IMR-90 (cell line): ENCODE data around the gene IGF2. TPM values are rescaled to one million over a fixed set of nuclear protein-coding genes. Genes with fewer than 3 reads are reported as not detected.

Experiments used
- ATAC-seq: fragments of 200-7000 bp; cut with Tn5 transposase; 2 replicates; pipeline ENCODE4 v1.9.1; 2020; ENCODE audit warnings: low read depth, mild to moderate bottlenecking, moderate library complexity
- BruUV-seq: library from RNA; stranded (reverse); fragments of 400-500 nt; replicated peaks from 2 replicates; lab custom pipeline; 2021; lab: Mats Ljungman, UMichigan
- CTCF ChIA-PET: fragments of 300-600 bp; formaldehyde crosslinking; extraction: SDS; loops from one replicate; lab custom pipeline; 2021; ENCODE audit warnings: antibody characterized with exemption; lab: Yijun Ruan, JAX
- POLR2A ChIA-PET: fragments of 300-600 bp; sonication (Branson Sonifier 250); formaldehyde crosslinking; loops from one replicate; lab custom pipeline; 2022; ENCODE audit warnings: antibody characterized with exemption; ENCODE audit not compliant: unreplicated experiment; lab: Charles Lee
- DNase-seq: peaks from one replicate; pipeline ENCODE4 v3.0.0; 2013
- H2AFZ ChIP-seq: replicated peaks from 2 replicates; pipeline ENCODE3; 2013; ENCODE audit warnings: low read length, mild to moderate bottlenecking; ENCODE audit not compliant: poor library complexity
- H2AK5ac ChIP-seq: 2 replicates; pipeline ENCODE4 v1.6.1; 2013; ENCODE audit warnings: low read depth, low read length, inconsistent platforms
- H2AK9ac ChIP-seq: replicated peaks from 2 replicates; pipeline ENCODE3; 2013; ENCODE audit warnings: mild to moderate bottlenecking, low read depth, low read length, moderate library complexity; ENCODE audit not compliant: poor library complexity
- H2BK120ac ChIP-seq: 2 replicates; pipeline ENCODE4 v1.6.1; 2013; ENCODE audit warnings: low read depth, low read length, inconsistent platforms
- H2BK15ac ChIP-seq: 3 replicates; pipeline ENCODE4 v1.6.1; 2013; ENCODE audit warnings: low read depth, low read length, inconsistent platforms
- H2BK20ac ChIP-seq: 2 replicates; pipeline ENCODE4 v1.6.1; 2013; ENCODE audit warnings: low read depth, mild to moderate bottlenecking, inconsistent platforms, low read length, moderate library complexity
- H2BK5ac ChIP-seq: 2 replicates; pipeline ENCODE4 v1.6.1; 2013; ENCODE audit warnings: mild to moderate bottlenecking, low read depth, low read length, inconsistent platforms; ENCODE audit not compliant: poor library complexity, severe bottlenecking
- H3K14ac ChIP-seq: replicated peaks from 2 replicates; pipeline ENCODE4 v1.6.1; 2013; ENCODE audit warnings: low read depth, low read length, inconsistent platforms
- H3K18ac ChIP-seq: 2 replicates; pipeline ENCODE4 v1.6.1; 2013; ENCODE audit warnings: low read depth, low read length, control low read depth
- H3K23ac ChIP-seq: 2 replicates; pipeline ENCODE4 v1.6.1; 2013; ENCODE audit warnings: low read depth, low read length, inconsistent platforms
- H3K27ac ChIP-seq: 2 replicates; pipeline ENCODE4 v1.5.1; 2013; ENCODE audit warnings: mild to moderate bottlenecking, control low read depth, low read length; ENCODE audit not compliant: insufficient read depth
- H3K27me3 ChIP-seq: 2 replicates; pipeline ENCODE4 v1.6.1; 2013; ENCODE audit warnings: low read length; ENCODE audit not compliant: control insufficient read depth, insufficient read depth
- H3K36me3 ChIP-seq: 2 replicates; pipeline ENCODE4 v1.6.1; 2013; ENCODE audit warnings: low read length, mixed read lengths; ENCODE audit not compliant: control insufficient read depth, insufficient read depth
- H3K4ac ChIP-seq: 2 replicates; pipeline ENCODE4 v1.6.1; 2013; ENCODE audit warnings: low read depth, low read length, inconsistent platforms
- H3K4me1 ChIP-seq: 2 replicates; pipeline ENCODE4 v1.6.1; 2013; ENCODE audit warnings: low read length, mixed read lengths; ENCODE audit not compliant: control insufficient read depth, insufficient read depth
- H3K4me2 ChIP-seq: 2 replicates; pipeline ENCODE4 v1.6.1; 2013; ENCODE audit warnings: low read depth, mild to moderate bottlenecking, control low read depth, low read length, moderate library complexity
- H3K4me3 ChIP-seq: 2 replicates; pipeline ENCODE4 v1.5.1; 2013; ENCODE audit warnings: low read depth, mild to moderate bottlenecking, control low read depth, low read length, moderate library complexity; ENCODE audit not compliant: insufficient read depth
- H3K56ac ChIP-seq: 2 replicates; pipeline ENCODE4 v1.6.1; 2013; ENCODE audit warnings: low read length, inconsistent platforms; ENCODE audit not compliant: insufficient read depth; ENCODE audit errors: extremely low read depth
- H3K79me1 ChIP-seq, 2 experiments: 2 replicates each; pipeline ENCODE4 v1.6.1; 2013; ENCODE audit warnings: low read length in 2 of 2, inconsistent platforms in 1 of 2, low read depth in 1 of 2
- H3K9ac ChIP-seq: 2 replicates; pipeline ENCODE4 v1.6.1; 2013; ENCODE audit warnings: low read depth, low read length, control low read depth
- H3K9me1 ChIP-seq: 2 replicates; pipeline ENCODE4 v1.6.1; 2013; ENCODE audit warnings: low read length, inconsistent platforms; ENCODE audit not compliant: insufficient read depth
- H3K9me3 ChIP-seq: 2 replicates; pipeline ENCODE4 v1.6.1; 2013; ENCODE audit warnings: low read length; ENCODE audit not compliant: control insufficient read depth, insufficient read depth
- H4K20me1 ChIP-seq: 2 replicates; pipeline ENCODE4 v1.6.1; 2013; ENCODE audit warnings: low read length, inconsistent platforms; ENCODE audit not compliant: insufficient read depth
- H4K5ac ChIP-seq: 2 replicates; pipeline ENCODE4 v1.6.1; 2013; ENCODE audit warnings: mild to moderate bottlenecking, low read depth, low read length, control low read depth
- H4K8ac ChIP-seq, 2 experiments: 2 replicates each; pipeline ENCODE4 v1.6.1; 2013; ENCODE audit warnings: low read depth in 2 of 2, low read length in 2 of 2, control low read depth in 1 of 2, inconsistent platforms in 1 of 2
- H4K91ac ChIP-seq: 2 replicates; pipeline ENCODE4 v1.6.1; 2013; ENCODE audit warnings: low read depth, low read length, inconsistent platforms; ENCODE audit not compliant: insufficient read depth
- BHLHE40 ChIP-seq: fragments of 150-350 bp; IDR thresholded peaks from 2 replicates; pipeline ENCODE4 v1.6.1; 2016; ENCODE audit warnings: mild to moderate bottlenecking, low read depth, low read length
- CHD1 ChIP-seq: IDR thresholded peaks from 2 replicates; pipeline ENCODE4 v1.6.1; 2012; ENCODE audit warnings: low read depth, low read length, improper control_type of control experiment
- ELK1 ChIP-seq: fragments of 150-350 bp; IDR thresholded peaks from 2 replicates; pipeline ENCODE4 v1.6.1; 2016; ENCODE audit warnings: low read depth, mild to moderate bottlenecking, low read length, moderate library complexity, borderline replicate concordance
- MXI1 ChIP-seq: IDR thresholded peaks from 2 replicates; pipeline ENCODE4 v1.6.1; 2012; ENCODE audit warnings: low read depth, mild to moderate bottlenecking, low read length, moderate library complexity, borderline replicate concordance
- RCOR1 ChIP-seq: IDR thresholded peaks from 2 replicates; pipeline ENCODE4 v1.6.1; 2012; ENCODE audit warnings: mild to moderate bottlenecking, low read length, improper control_type of control experiment; ENCODE audit not compliant: insufficient replicate concordance
- SMC3 ChIP-seq: fragments of 150-350 bp; IDR thresholded peaks from 2 replicates; pipeline ENCODE4 v1.6.1; 2016; ENCODE audit warnings: low read depth, mild to moderate bottlenecking, antibody characterized with exemption, low read length, moderate library complexity
- USF2 ChIP-seq: fragments of 150-350 bp; IDR thresholded peaks from 2 replicates; pipeline ENCODE4 v1.6.1; 2017; ENCODE audit warnings: mild to moderate bottlenecking, antibody characterized with exemption, low read length, low read depth
- WGBS, 2 experiments: methylation state at CpG; one replicate each; pipeline versions ENCODE4 v1.1.5 to v1.1.7; 2013; ENCODE audit warnings: missing lambda C conversion rate in 2 of 2; ENCODE audit not compliant: insufficient read length in 1 of 2; ENCODE audit errors: extremely low coverage in 2 of 2; 5-methylcytosine and 5-hydroxymethylcytosine counted together
- dilution Hi-C: fragments of 300-500 bp; cut with HindIII; formaldehyde crosslinking; loops from one replicate; pipeline ENCODE4 v1.14.3; 2018; ENCODE audit warnings: low sequenced_read_pairs; ENCODE audit not compliant: unreplicated experiment
- in situ Hi-C: fragments of 300-500 bp; cut with MboI; formaldehyde crosslinking; loops from 3 replicates; pipeline ENCODE4 v1.14.3; 2019; ENCODE audit warnings: low sequenced_read_pairs, inconsistent platforms, mixed read lengths
- intact Hi-C: fragments of 100-400 bp; cut with micrococcal nuclease; formaldehyde crosslinking; loops from 2 replicates; pipeline ENCODE4 v1.10.0; 2022
- polyA plus RNA-seq, 3 experiments: library from polyadenylated mRNA; depleted of rRNA; stranded (reverse); fragments of >200 nt; gene quantifications; 2 replicates each; pipeline ENCODE4 v1.2.3, GENCODE V29; 2012; ENCODE audit warnings: low replicate concordance in 1 of 3
- total RNA-seq: library from RNA; depleted of rRNA; stranded (reverse); fragments of >200 nt; gene quantifications from 2 replicates; pipeline ENCODE4 v1.2.3, GENCODE V29; 2012

IGF2 gene
- total and polyA plus RNA-seq, 2 of the 4 experiments (the other 2 are of a cell fraction): 2.3 to 21.8 TPM

DNA sequence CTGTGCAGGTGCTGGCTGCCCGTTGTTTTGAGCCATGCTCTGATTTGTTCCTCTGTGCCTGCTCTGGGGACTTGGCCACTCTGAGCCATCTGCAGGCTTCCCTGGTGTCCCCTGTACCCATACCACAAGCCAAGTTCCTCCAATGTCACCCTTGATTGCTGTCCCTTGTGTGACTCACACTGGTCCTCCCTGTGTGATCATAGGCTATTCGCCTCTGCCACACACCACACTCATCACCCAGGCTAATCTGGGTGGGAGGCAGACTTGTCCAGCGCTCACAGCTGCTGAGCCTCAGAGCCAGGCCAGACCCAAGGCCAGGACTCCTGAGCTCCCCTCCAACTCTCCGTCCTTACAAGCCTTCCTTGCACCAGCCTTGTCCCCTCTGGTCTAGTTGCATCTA lies 31.7 kb downstream of the IGF2 start:
- intact Hi-C loops (no loop called here), dilution Hi-C loops (no loop called here), in situ Hi-C loops (no loop called here)
- no peak overlapping the region for H2AK5ac ChIP-seq
- H3K23ac ChIP-seq: no peak overlapping the region
- no TSS peak for BruUV-seq
- WGBS, 2 experiments: 75% methylated on average over 1 of the region's 4 CpGs; no CpG with 5 or more reads in 1 of the 2 experiments
- H2BK5ac ChIP-seq: no peak overlapping the region
- H3K4me3 ChIP-seq: no peak overlapping the region
- no peak overlapping the region for H4K8ac ChIP-seq
- no peak overlapping the region for H3K18ac ChIP-seq
- no peak overlapping the region for H3K4ac ChIP-seq
- POLR2A ChIA-PET: no interaction called here
- H2BK15ac ChIP-seq: no peak overlapping the region
- no peak overlapping the region for H4K5ac ChIP-seq
- no peak for TF ChIP-seq MXI1
- TF ChIP-seq SMC3: no peak
- no peak for TF ChIP-seq CHD1
- TF ChIP-seq BHLHE40: no peak
- TF ChIP-seq USF2: no peak
- TF ChIP-seq ELK1: no peak
- TF ChIP-seq RCOR1: no peak
- H3K4me2 ChIP-seq: no peak overlapping the region
- no peak overlapping the region for H2BK20ac ChIP-seq
- no peak overlapping the region for H4K91ac ChIP-seq
- H3K4me1 ChIP-seq: peaks cover 3% of the 10 kb centered on the region; the same call in 1 of the 2 replicates
- H3K56ac ChIP-seq: no peak overlapping the region
- no peak overlapping the region for H2AK9ac ChIP-seq
- H3K9me3 ChIP-seq: no peaks in the 10 kb centered on the region
- H3K9me1 ChIP-seq: peaks cover 4% of the 10 kb centered on the region; the same call in 1 of the 2 replicates
- no peak for DNase-seq
- ATAC-seq: no peak
- H2AFZ ChIP-seq: no peak overlapping the region
- no peak overlapping the region for H3K9ac ChIP-seq
- peaks cover 15% of the 10 kb centered on the region for H3K27me3 ChIP-seq
- H3K36me3 ChIP-seq: no peaks in the 10 kb centered on the region
- H3K27ac ChIP-seq: no peak overlapping the region
- no peak overlapping the region for H3K14ac ChIP-seq
- CTCF ChIA-PET: no interaction called here
- H3K79me1 ChIP-seq: no peaks in the 10 kb centered on the region
- no peak overlapping the region for H2BK120ac ChIP-seq
- no peaks in the 10 kb centered on the region for H4K20me1 ChIP-seq
